Activated naive CD4-positive, alpha-beta T cell treated with anti-CD3 and anti-CD28 coated beads, Interleukin-2, amount 10 ng/mL, durations not matched to agents 7 days and 5 days (primary cell): ENCODE data around the gene KAZN.

Experiments used
- CTCF ChIA-PET: fragments of 350-600 bp; sonication (Branson Sonifier 250); formaldehyde crosslinking; loops from one replicate; lab custom pipeline; 2021; ENCODE audit warnings: antibody characterized with exemption; lab: Charles Lee
- DNase-seq: peaks from one replicate; pipeline ENCODE4 v3.0.0-alpha.2; 2020
- H3K27ac Mint-ChIP-seq: one replicate; pipeline ENCODE4 v1.8.0; 2021; ENCODE audit warnings: mild to moderate bottlenecking, moderate library complexity, mixed read lengths
- H3K27me3 Mint-ChIP-seq: one replicate; pipeline ENCODE4 v1.8.0; 2021; ENCODE audit warnings: mild to moderate bottlenecking, mixed read lengths
- H3K36me3 Mint-ChIP-seq: one replicate; pipeline ENCODE4 v1.8.0; 2021; ENCODE audit warnings: mixed read lengths
- H3K4me1 Mint-ChIP-seq: one replicate; pipeline ENCODE4 v1.8.0; 2021; ENCODE audit warnings: mixed read lengths
- H3K4me3 Mint-ChIP-seq: one replicate; pipeline ENCODE4 v1.8.0; 2021; ENCODE audit warnings: mild to moderate bottlenecking, moderate library complexity, mixed read lengths
- H3K9me3 Mint-ChIP-seq: one replicate; pipeline ENCODE4 v1.8.0; 2021; ENCODE audit warnings: mixed read lengths

KAZN gene

DNA sequence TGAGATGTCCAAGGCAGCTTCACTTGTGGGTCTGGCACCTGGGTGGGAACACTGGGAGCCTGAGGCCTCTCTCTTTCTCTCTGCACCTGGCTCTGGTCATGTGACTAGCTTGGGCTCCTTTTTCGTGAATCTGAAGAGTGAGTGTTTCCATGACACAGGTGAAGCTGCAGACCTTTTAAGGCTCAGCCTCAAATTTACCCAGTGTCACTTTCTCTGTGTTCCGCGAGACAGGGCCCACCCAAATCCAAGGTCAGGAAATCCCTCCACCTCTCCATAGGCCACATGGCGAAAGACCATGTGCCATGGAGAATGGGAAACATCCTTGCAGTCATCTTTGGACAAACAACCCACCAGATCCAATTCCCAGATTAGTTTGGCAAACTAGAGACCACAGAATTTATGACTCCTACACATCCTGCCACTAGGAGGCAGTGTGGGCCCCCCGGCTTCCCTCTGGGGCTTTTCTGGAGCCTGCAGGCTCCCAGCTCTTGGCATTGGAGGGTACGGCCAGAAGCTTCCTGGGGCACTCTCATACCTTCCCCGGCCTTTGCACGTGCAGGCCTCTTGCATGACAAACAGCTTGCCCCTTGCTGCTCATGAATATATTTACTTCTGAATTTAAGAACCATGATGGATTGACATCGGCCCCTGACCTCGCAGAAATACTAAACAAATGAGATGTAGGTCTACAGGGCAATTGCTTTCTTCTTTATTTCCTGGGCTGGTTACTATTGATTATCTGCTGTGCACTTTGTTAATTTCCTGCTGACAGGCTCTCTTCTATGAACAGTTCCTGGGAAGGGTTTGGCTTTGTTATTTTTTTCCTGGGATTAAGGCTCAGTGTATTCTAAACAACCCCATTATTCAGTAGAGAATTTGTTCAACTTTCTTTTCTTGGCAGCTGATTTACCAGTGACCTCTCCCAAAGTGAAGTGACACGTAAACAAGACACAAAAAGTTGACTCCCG, 180.7 kb downstream of the KAZN start:
- Mint-ChIP-seq H3K4me3 (no peak overlapping the region), H3K27me3 (peaks cover 11% of the 10 kb centered on the region), H3K9me3 (no peaks in the 10 kb centered on the region), H3K36me3 (no peaks in the 10 kb centered on the region), H3K4me1 (peaks cover 9% of the 10 kb centered on the region), H3K27ac (no peak overlapping the region)
- peak; percentile 43 for DNase-seq
- CTCF ChIA-PET = interaction anchor here (0.9 to 2.6 kb wide), 5 partner anchors 11 to 307 kb away, joined by 3 to 21 read pairs (median 4); no protein-coding TSS in a partner anchor

DNA sequence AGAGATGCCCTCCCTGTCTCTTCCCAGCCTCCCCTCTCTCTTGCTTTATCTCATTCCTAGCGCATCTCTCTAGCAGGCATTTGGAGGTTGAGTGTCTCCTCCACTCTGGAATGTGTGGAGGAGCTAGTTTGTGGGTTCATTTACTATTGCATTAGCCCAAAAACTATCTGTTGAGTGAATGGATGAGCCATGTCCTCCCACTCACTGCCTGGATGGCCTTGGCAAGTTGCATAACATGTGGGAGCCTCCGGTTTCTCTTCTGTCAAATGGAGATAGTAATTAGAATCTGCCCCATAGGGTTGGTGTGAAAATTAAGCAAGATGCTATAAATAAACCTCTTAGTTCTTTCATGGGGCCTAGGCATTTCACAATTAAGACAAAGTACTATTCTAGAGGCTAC, 181.8 kb downstream of the KAZN start:
- Mint-ChIP-seq H3K4me1 (peaks cover 9% of the 10 kb centered on the region), H3K27me3 (peaks cover 11% of the 10 kb centered on the region), H3K9me3 (no peaks in the 10 kb centered on the region), H3K27ac (no peak overlapping the region), H3K4me3 (no peak overlapping the region), H3K36me3 (no peaks in the 10 kb centered on the region)
- CTCF ChIA-PET = interaction anchor here (1.8 to 2.6 kb wide), 2 partner anchors 12 to 247 kb away, joined by 4 to 21 read pairs; no protein-coding TSS in a partner anchor
- no peak for DNase-seq

DNA sequence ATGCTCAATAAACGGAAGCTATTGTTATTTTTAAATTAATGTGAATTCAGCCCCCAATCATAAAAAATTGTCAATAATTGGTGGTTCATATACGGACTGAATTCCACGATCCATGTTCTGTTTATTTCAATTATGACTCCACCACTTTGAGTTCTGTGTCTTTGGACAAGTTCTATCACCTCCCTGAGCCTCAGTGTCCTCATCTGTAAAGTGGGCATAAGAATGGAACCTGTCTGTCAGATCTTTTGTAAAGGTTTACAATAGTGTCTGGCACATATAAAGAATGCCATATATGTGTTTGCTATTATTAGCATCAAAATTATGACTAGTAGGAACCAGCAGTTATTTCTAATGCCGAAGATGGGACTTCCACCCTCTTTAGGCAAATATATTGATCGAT, 183.3 kb downstream of the KAZN start:
- Mint-ChIP-seq H3K27me3 (peaks cover 11% of the 10 kb centered on the region), H3K4me3 (no peak overlapping the region), H3K36me3 (no peaks in the 10 kb centered on the region), H3K4me1 (peaks cover 9% of the 10 kb centered on the region), H3K9me3 (no peaks in the 10 kb centered on the region), H3K27ac (no peak overlapping the region)
- CTCF ChIA-PET = interaction anchor here (0.9 kb wide), 1 partner anchor 12 kb away, joined by 3 read pairs; no protein-coding TSS in a partner anchor
- DNase-seq = no peak

GRCh38 chr1:14782741-14783591, 184.5 kb downstream of the KAZN start:
- peaks cover 6% of the 10 kb centered on the region for H3K4me1 Mint-ChIP-seq

GRCh38 chr1:14783592-14783886, 185.1 kb downstream of the KAZN start:
- Mint-ChIP-seq H3K4me1 (peaks cover 2% of the 10 kb centered on the region), H3K36me3 (no peaks in the 10 kb centered on the region), H3K27ac (no peak overlapping the region), H3K4me3 (no peak overlapping the region), H3K9me3 (no peaks in the 10 kb centered on the region), H3K27me3 (peaks cover 11% of the 10 kb centered on the region)
- DNase-seq = no peak
- CTCF ChIA-PET = no interaction called here

More at GRCh38 chr1:14782741-14783591, 184.5 kb downstream of the KAZN start:
- no peak for DNase-seq
- no peak overlapping the region for H3K4me3 Mint-ChIP-seq
- no peaks in the 10 kb centered on the region for H3K9me3 Mint-ChIP-seq
- CTCF ChIA-PET = no interaction called here
- peaks cover 11% of the 10 kb centered on the region for H3K27me3 Mint-ChIP-seq
- no peaks in the 10 kb centered on the region for H3K36me3 Mint-ChIP-seq
- no peak overlapping the region for H3K27ac Mint-ChIP-seq

DNA sequence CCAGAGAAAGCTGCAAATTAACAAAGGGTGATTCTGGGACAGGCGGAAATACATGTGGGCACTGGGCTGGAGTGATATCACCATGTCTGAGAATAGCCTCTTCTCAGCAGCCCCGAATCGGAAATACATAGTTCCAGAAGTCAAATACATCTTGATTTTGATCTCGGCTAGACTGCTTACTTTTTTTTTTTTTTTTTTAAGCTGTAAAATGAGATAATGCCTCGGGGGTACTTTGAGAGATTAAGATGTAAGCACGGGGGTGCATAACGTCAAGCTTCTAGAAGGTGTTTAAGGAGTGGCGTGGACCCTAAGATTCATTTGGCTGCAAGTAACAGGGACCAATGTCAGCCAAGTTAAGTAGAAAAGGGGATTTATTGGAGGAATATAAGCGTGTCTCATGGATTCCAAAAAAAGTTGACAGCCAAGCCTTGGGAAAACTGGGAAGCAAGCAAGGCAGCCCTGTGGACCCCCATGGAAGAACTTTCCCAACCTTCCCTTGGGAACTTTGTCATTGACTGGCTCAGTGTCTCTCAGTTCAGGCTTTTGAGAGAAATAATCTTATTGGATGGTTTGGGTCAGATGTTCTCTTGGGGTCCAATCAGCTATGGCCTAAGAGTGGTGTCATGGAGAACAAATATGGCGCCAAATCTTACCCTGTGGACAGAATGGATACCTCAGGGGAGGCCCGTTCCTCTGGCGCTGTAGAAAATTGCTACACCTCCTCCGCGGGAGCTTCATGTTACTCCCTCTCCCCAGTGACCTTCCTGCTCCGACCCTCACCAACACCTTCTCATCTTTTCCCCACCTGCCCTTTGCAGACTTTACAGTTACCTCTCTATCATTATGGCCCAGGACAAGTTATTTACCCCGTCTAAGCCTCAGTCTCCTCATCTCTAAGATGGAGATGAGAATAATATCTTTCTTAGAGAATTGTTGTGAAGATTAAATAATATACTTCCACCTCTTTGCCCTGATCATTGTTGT, 186.6 kb downstream of the KAZN start:
- Mint-ChIP-seq H3K27ac (no peak overlapping the region), H3K4me3 (no peak overlapping the region)
- CTCF ChIA-PET = no interaction called here

DNA sequence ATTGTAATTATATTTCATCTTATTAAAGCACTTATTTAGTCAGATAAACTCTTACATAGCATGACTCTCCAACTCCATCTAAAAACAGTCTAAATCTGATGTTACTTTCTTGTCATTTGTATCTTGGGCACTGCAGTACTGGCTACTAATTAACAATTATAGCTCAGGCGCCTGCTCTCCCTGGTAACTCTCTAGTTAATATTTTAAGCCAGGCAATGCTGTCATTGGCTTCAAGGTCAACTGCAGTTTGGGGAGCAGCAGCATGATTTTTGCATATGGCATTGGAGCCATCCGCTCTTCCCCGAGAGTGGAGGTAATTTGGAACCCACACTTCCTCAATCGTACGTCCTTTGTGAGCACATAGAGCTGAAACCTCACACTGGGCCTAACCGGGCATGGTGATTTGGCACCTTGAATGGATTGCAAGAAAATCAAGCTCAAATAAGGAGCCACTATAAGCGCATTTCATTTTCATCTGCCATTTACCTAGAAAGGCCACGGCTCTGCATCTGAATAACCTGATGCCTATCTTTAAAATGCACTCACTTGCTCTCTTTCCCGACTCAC, 187.7 kb downstream of the KAZN start:
- H3K4me1 Mint-ChIP-seq = no peaks in the 10 kb centered on the region
- H3K27ac Mint-ChIP-seq = no peak overlapping the region
- no peaks in the 10 kb centered on the region for H3K36me3 Mint-ChIP-seq
- H3K9me3 Mint-ChIP-seq = no peaks in the 10 kb centered on the region
- peaks cover 5% of the 10 kb centered on the region for H3K27me3 Mint-ChIP-seq
- H3K4me3 Mint-ChIP-seq = no peak overlapping the region
- DNase-seq = no peak
- CTCF ChIA-PET = no interaction called here

More for the DNA sequence above, 186.6 kb downstream of the KAZN start:
- no peaks in the 10 kb centered on the region for H3K9me3 Mint-ChIP-seq
- H3K36me3 Mint-ChIP-seq = no peaks in the 10 kb centered on the region
- H3K4me1 Mint-ChIP-seq = no peaks in the 10 kb centered on the region
- peaks cover 5% of the 10 kb centered on the region for H3K27me3 Mint-ChIP-seq
- no peak for DNase-seq

DNA sequence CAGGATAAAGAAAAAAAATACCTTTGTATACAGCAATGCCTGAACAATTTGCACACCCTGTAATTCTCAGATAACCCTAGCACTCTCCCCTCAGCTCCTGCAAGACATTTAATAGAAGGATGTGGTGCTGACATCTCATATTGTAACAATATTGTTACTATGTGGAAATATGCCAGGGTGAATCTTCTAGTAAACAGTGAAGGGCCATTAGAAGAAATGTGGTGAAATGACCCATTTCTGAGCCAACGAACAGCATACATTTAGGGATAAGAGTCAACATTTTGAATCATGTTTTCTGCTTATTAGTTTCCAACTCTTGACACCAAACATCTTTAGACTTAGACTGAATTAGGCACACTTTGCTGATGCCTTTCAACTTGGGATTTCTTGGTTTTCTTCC, 188.2 kb downstream of the KAZN start:
- no peaks in the 10 kb centered on the region for H3K36me3 Mint-ChIP-seq
- peaks cover 5% of the 10 kb centered on the region for H3K27me3 Mint-ChIP-seq
- DNase-seq = no peak
- no peaks in the 10 kb centered on the region for H3K9me3 Mint-ChIP-seq
- H3K4me1 Mint-ChIP-seq = no peaks in the 10 kb centered on the region
- CTCF ChIA-PET = no interaction called here
- H3K4me3 Mint-ChIP-seq = no peak overlapping the region
- H3K27ac Mint-ChIP-seq = no peak overlapping the region

DNA sequence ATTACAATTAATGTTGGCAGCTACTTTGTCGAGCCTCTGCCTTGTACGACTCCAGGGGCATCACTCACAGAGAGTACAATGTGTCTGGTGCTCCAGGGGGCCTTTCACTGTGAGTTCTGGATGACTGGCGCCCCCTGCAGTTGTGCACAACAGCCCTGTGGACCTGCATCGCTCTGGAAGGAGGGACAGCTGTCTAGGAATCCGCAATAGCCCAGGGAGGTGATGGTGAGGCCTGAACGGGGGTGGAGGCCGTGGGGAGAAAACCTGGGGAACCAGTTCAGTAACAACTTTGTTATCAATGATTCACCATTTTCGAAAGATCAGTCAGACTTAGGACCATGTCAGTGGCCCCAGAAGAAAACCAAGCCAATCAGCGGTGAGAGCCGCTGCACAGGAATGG, 189.1 kb downstream of the KAZN start:
- Mint-ChIP-seq H3K9me3 (no peaks in the 10 kb centered on the region), H3K27me3 (peaks cover 5% of the 10 kb centered on the region), H3K36me3 (no peaks in the 10 kb centered on the region), H3K4me1 (no peaks in the 10 kb centered on the region), H3K27ac (no peak overlapping the region), H3K4me3 (no peak overlapping the region)
- DNase-seq = no peak
- CTCF ChIA-PET = interaction anchor here (0.6 kb wide), 1 partner anchor 240 kb away, joined by 3 read pairs; no protein-coding TSS in a partner anchor

DNA sequence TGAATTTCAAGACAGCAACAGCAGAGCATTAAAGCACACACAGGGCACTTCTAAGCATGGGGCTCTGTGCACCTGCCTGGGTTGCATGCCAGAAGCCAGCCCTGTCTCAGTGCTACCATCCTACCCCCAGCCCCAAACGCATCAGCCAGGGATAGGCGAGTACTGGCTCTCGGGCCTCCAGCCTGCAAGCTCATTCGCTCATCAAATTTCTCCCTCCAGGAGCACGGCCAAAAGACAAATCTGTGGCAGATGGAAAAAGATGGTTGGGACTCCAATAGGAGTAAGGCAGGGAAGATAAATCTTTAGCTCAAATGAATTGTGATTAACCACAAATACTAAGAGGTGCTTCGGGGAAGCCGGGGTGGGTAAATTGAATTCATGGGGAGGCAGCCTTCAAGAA, 189.6 kb downstream of the KAZN start:
- H3K9me3 Mint-ChIP-seq = no peaks in the 10 kb centered on the region
- H3K4me1 Mint-ChIP-seq = no peaks in the 10 kb centered on the region
- H3K4me3 Mint-ChIP-seq = no peak overlapping the region
- no peak overlapping the region for H3K27ac Mint-ChIP-seq
- H3K27me3 Mint-ChIP-seq = peaks cover 5% of the 10 kb centered on the region
- DNase-seq = no peak
- CTCF ChIA-PET = no interaction called here
- no peaks in the 10 kb centered on the region for H3K36me3 Mint-ChIP-seq

DNA sequence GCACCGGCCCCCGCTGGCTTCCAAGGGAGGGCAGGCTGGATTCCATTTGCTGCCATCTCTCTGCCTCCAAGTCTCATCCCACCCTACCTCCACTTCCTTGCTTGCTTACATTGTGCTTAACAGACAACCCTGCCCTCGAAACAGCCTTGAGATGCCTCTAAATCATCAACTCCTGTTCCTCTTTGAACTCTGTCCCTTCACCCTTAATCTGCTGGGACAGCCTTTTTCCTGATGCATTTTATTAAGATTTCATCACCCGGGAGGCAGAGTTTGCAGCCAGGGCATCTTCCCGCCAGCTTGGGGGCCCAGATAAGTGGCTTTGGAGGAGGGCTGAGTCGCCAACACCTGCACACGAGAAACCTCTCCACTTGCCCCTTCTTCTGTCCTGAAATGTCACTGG, 192.5 kb downstream of the KAZN start:
- Mint-ChIP-seq H3K27ac (no peak overlapping the region), H3K4me3 (no peak overlapping the region), H3K4me1 (no peaks in the 10 kb centered on the region), H3K27me3 (peaks cover 4% of the 10 kb centered on the region), H3K9me3 (no peaks in the 10 kb centered on the region), H3K36me3 (no peaks in the 10 kb centered on the region)
- DNase-seq = no peak
- CTCF ChIA-PET = no interaction called here

DNA sequence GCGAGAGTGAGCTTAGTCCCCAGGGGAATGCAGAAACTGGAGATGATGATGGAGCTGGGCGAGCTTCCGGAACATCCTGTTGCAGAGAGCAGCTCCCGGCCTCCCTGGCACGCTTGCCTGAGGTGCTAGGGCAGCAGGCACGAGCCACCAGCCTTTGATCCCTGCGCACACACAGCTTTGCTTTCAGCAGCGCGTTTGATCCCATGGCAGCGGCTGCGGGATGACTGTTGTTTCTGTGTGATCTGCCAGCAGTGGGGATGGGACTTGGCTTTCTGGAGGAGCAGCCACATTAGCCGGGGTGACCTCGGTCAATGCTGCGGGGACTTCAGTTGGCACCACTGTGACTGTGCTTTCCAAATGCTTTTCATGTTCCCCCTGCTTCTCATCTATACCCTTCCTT, 193.2 kb downstream of the KAZN start:
- no peak overlapping the region for H3K27ac Mint-ChIP-seq
- H3K36me3 Mint-ChIP-seq = no peaks in the 10 kb centered on the region
- peaks cover 4% of the 10 kb centered on the region for H3K27me3 Mint-ChIP-seq
- DNase-seq = no peak
- no peak overlapping the region for H3K4me3 Mint-ChIP-seq
- CTCF ChIA-PET = no interaction called here
- H3K9me3 Mint-ChIP-seq = no peaks in the 10 kb centered on the region
- H3K4me1 Mint-ChIP-seq = no peaks in the 10 kb centered on the region

DNA sequence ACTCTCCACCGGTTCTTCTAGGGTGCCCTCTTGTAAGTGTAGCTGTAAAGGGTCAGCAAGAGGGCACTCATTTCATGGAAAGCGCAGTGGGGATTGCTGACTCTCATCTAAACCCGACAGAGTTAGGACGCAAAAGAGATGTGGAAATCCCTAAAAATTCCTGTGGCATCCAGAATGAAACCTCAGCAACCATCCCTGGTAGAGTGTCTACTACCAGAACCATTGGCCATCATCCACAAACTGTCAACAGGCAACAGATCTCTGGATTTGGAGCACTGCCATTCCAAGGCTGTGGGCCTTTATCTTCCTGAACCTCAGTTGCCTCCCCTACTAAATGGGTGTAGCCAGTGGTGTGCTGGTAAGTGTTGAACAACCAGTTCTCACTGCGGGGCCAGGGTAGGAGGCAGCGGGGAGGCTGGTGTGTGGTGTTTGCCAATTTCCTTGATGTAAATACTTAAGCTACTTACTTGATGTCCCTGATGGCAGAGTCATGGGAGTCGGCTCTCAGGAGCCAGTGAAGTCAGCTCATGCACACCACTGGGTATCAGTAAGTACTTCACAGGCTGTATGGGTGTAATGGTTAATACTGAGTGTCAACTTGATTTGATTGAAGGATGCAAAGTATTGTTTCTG, 195.8 kb downstream of the KAZN start:
- no peak overlapping the region for H3K27ac Mint-ChIP-seq
- no peak overlapping the region for H3K4me3 Mint-ChIP-seq
- CTCF ChIA-PET = interaction anchor here (0.9 kb wide), 1 partner anchor 12 kb away, joined by 3 read pairs; no protein-coding TSS in a partner anchor
- H3K4me1 Mint-ChIP-seq = no peaks in the 10 kb centered on the region
- no peaks in the 10 kb centered on the region for H3K9me3 Mint-ChIP-seq
- no peak for DNase-seq
- peaks cover 4% of the 10 kb centered on the region for H3K27me3 Mint-ChIP-seq
- H3K36me3 Mint-ChIP-seq = no peaks in the 10 kb centered on the region
